Liver (tissue), 9 donors: ENCODE data around the gene ZNF618. TPM values are rescaled to one million over a fixed set of nuclear protein-coding genes. Genes with fewer than 3 reads are reported as not detected.

Experiments used
- DNase-seq: peaks from one replicate; pipeline ENCODE4 v3.0.0-alpha.2; 2017; ENCODE audit warnings: low spot score
- H3K27ac ChIP-seq, 2 donors: one replicate each; pipeline ENCODE4 v1.7.0; 2013; ENCODE audit warnings: inconsistent platforms in 2 of 2, low read length in 2 of 2, control low read depth in 1 of 2, low read depth in 1 of 2, mild to moderate bottlenecking in 1 of 2
- H3K27me3 ChIP-seq, 4 donors: one replicate each; pipeline versions ENCODE4 v1.6.1 to v1.7.0; 2013; ENCODE audit warnings: low read length in 3 of 4, inconsistent platforms in 1 of 4, mild to moderate bottlenecking in 1 of 4, moderate library complexity in 1 of 4; ENCODE audit not compliant: control insufficient read depth in 4 of 4, insufficient read depth in 4 of 4
- H3K36me3 ChIP-seq, 4 donors: one replicate each; pipeline versions ENCODE4 v1.6.1 to v1.7.0; 2013; ENCODE audit warnings: low read length in 3 of 4, mild to moderate bottlenecking in 3 of 4, low read depth in 1 of 4, moderate library complexity in 1 of 4; ENCODE audit not compliant: control insufficient read depth in 4 of 4, insufficient read depth in 3 of 4
- H3K4me1 ChIP-seq, 4 donors: one replicate each; pipeline versions ENCODE4 v1.6.1 to v1.7.0; 2013; ENCODE audit warnings: low read length in 3 of 4, mild to moderate bottlenecking in 3 of 4, moderate library complexity in 1 of 4; ENCODE audit not compliant: control insufficient read depth in 4 of 4, insufficient read depth in 4 of 4
- H3K4me3 ChIP-seq, 3 donors: one replicate each; pipeline versions ENCODE4 v1.6.1 to v1.7.0; 2013; ENCODE audit warnings: low read length in 3 of 3, control low read depth in 1 of 3, low read depth in 1 of 3, mild to moderate bottlenecking in 1 of 3
- H3K9ac ChIP-seq, 2 donors: one replicate each; pipeline ENCODE4 v1.7.0; 2013; ENCODE audit warnings: low read length in 2 of 2, mild to moderate bottlenecking in 2 of 2, moderate library complexity in 2 of 2, control low read depth in 1 of 2, low read depth in 1 of 2
- H3K9me3 ChIP-seq, 4 donors: one replicate each; pipeline versions ENCODE4 v1.6.1 to v1.7.0; 2013; ENCODE audit warnings: low read length in 3 of 4; ENCODE audit not compliant: control insufficient read depth in 4 of 4
- EGR1 ChIP-seq, 2 donors: IDR thresholded peaks; 2 replicates each; pipeline ENCODE4 v1.6.1; 2016 to 2018; ENCODE audit warnings: antibody characterized with exemption in 2 of 2, low read depth in 2 of 2
- FOXA1 ChIP-seq: IDR thresholded peaks from 2 replicates; pipeline ENCODE4 v1.6.1; 2016; ENCODE audit warnings: antibody characterized with exemption
- FOXA2 ChIP-seq: IDR thresholded peaks from 2 replicates; pipeline ENCODE4 v1.6.1; 2016; ENCODE audit warnings: antibody characterized with exemption
- HNF4A ChIP-seq, 2 donors: conservative IDR thresholded peaks; 2 replicates each; pipeline ENCODE4 v1.6.1; 2016; ENCODE audit warnings: antibody characterized with exemption in 2 of 2, mild to moderate bottlenecking in 2 of 2
- HNF4G ChIP-seq: IDR thresholded peaks from 2 replicates; pipeline ENCODE4 v1.6.1; 2016; ENCODE audit warnings: antibody characterized with exemption
- JUND ChIP-seq, 2 donors: IDR thresholded peaks; 2 replicates each; pipeline ENCODE4 v1.6.1; 2016; ENCODE audit warnings: antibody characterized with exemption in 2 of 2
- MAX ChIP-seq: IDR thresholded peaks from 2 replicates; pipeline ENCODE4 v1.6.1; 2016; ENCODE audit warnings: antibody characterized with exemption
- NR2F2 ChIP-seq: IDR thresholded peaks from 2 replicates; pipeline ENCODE4 v1.6.1; 2016; ENCODE audit warnings: antibody characterized with exemption
- RAD21 ChIP-seq, 2 donors: IDR thresholded peaks; 2 replicates each; pipeline ENCODE4 v1.6.1; 2016; ENCODE audit warnings: antibody characterized with exemption in 2 of 2, mild to moderate bottlenecking in 2 of 2
- REST ChIP-seq: IDR thresholded peaks from 2 replicates; pipeline ENCODE4 v1.6.1; 2016; ENCODE audit warnings: antibody characterized with exemption, mild to moderate bottlenecking
- RXRA ChIP-seq, 2 donors: IDR thresholded peaks; 2 replicates each; pipeline ENCODE4 v1.6.1; 2017 to 2018; ENCODE audit warnings: antibody characterized with exemption in 2 of 2, mild to moderate bottlenecking in 1 of 2
- SP1 ChIP-seq: IDR thresholded peaks from 2 replicates; pipeline ENCODE4 v1.6.1; 2018; ENCODE audit warnings: antibody characterized with exemption, mild to moderate bottlenecking
- YY1 ChIP-seq: IDR thresholded peaks from 2 replicates; pipeline ENCODE4 v1.6.1; 2016; ENCODE audit warnings: antibody characterized with exemption, mild to moderate bottlenecking
- ZBTB33 ChIP-seq: IDR thresholded peaks from 2 replicates; pipeline ENCODE4 v1.6.1; 2016; ENCODE audit warnings: antibody characterized with exemption
- whole genome bisulfite sequencing: extraction: QIAGEN DNeasy Blood & Tissue Kit; methylation state at CpG from one replicate; pipeline ENCODE4 v1.1.7; 2013; 5-methylcytosine and 5-hydroxymethylcytosine counted together
- polyA plus RNA-seq, 2 donors: library from polyadenylated mRNA; stranded (reverse) in 1 of 2; unstranded in 1 of 2; fragments of 200-250 nt in 1 of 2; fragments of >200 nt in 1 of 2; fragmentation: Nextera tagmentation in 1 of 2; extraction: Ambion mirVana in 1 of 2; gene quantifications; one replicate each; pipeline versions ENCODE4 v1.2.1 to v1.2.3, GENCODE V29; 2013 to 2015
- total RNA-seq, 2 donors: library from RNA; depleted of rRNA; stranded (reverse); fragments of >200 nt; gene quantifications; one replicate each; pipeline ENCODE4 v1.2.3, GENCODE V29; 2014
- TF ChIP-seq, protein P1 (sequence below): IDR thresholded peaks from 2 replicates; pipeline ENCODE4 v1.6.1; 2016; ENCODE audit warnings: antibody characterized with exemption
- TF ChIP-seq, protein P2 (sequence below): fragments of 150-350 bp; IDR thresholded peaks from 2 replicates; pipeline ENCODE4 v1.5.1; 2017; ENCODE audit warnings: improper control_type of control experiment, low read depth, low read length; ENCODE audit not compliant: missing input control
- donor health status: healthy.
- donor health status: healthy.
- donor health status: healthy.
- donor health status: healthy.
- donor health status: healthy.

ZNF618 gene
- total and polyA plus RNA-seq, 4 donors = 2.2 to 6.5 (median 3.7) TPM

DNA sequence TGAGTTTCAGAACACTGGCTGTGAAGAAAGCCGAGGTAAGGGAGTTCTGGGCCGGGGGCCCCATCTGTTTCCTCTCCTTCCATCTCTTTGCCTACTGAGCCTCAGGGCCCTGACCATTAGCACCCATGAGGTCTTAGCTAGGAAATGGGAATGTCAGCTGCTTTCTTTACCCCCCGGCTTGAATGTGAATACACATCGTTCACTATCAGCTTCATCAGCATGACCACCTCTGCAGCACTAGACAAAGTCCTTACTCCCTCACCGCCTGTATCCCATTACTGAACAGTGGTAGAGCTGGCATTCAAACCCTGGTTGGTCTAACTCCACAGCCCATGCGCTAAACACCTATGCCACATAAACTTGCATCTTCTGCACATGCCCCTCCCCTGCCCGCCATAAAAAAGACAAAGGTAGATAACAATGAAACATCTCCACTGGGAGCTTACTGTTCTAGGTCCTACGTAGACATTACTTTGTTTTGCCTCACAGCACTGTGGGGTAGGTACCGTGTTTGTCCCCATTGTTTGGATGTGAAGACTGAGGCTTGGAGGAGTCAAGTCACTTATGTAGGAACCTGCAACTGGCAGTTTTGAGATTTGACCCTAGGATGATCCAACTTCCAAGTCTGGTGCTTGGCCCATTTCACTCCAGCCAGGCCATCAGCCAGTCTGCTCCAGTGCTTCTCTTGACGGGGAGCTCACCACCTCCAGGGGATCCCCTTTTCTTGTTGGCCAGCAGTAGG, 108.7 kb downstream of the ZNF618 start:
- H3K9me3 ChIP-seq = no peaks in the 10 kb centered on the region
- no peak for DNase-seq
- no peaks in the 10 kb centered on the region for H3K27me3 ChIP-seq
- no peak overlapping the region for H3K9ac ChIP-seq
- H3K27ac ChIP-seq = no peak overlapping the region
- no peak for TF ChIP-seq SP1
- no peak for TF ChIP-seq YY1
- TF ChIP-seq MAX = no peak
- no peak for TF ChIP-seq HNF4A (conservative IDR thresholded peaks at IDR 0.05)
- no peak for TF ChIP-seq ZBTB33
- peaks cover 0 to 7% (median 0%) of the 10 kb centered on the region in 4 donors for H3K36me3 ChIP-seq
- whole genome bisulfite sequencing = 97% methylated on average over 10 of the region's 10 CpGs
- peaks cover 6 to 19% (median 17%) of the 10 kb centered on the region in 4 donors for H3K4me1 ChIP-seq
- H3K4me3 ChIP-seq = no peak overlapping the region

DNA sequence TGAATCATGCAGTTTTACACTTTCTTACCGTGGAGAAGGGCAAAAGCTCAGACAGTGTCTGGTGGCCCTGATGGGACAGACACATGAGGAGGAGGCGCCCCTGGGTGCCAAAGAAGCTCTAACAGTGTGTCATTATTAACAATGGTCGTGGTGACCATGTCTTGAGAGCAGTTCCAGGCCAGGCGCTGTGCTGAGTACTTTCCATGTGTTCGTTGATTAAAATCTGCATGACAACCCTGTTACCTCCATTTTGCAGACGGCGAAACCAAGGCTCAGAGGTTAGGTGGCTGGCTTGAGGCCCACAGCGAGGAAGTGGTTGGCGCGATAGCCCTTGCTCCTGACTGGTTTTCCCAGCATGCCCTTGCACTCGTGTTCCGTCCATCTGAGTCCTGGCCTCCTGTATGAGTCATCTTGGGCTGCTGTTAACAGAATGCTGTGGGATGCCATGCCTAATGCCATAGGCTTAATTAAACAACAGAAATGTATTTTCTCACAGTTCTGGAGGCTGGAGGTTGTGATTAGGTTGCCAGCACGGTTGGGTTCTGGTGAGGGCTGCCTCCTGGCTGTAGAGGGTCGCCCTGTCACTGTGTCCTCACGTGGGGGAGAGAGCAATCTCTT, 110.0 kb downstream of the ZNF618 start:
- no peak overlapping the region for H3K27ac ChIP-seq
- no peak for DNase-seq

GRCh38 chr9:113986931-113987330, 110.8 kb downstream of the ZNF618 start:
- no peak overlapping the region for H3K4me3 ChIP-seq
- no peaks in the 10 kb centered on the region for H3K9me3 ChIP-seq
- no peak for DNase-seq
- no peak overlapping the region for H3K9ac ChIP-seq
- H3K36me3 ChIP-seq = no peaks in the 10 kb centered on the region
- H3K27ac ChIP-seq = no peak overlapping the region
- WGBS = 94% methylated on average over 1 of the region's 1 CpG
- no peaks in the 10 kb centered on the region for H3K27me3 ChIP-seq
- peaks cover 21 to 39% (median 32%) of the 10 kb centered on the region in 4 donors for H3K4me1 ChIP-seq
- TF ChIP-seq RXRA (IDR thresholded peaks at IDR 0.05) (no peak), ZBTB33 (no peak), EGR1 (IDR thresholded peaks at IDR 0.05; ENCODE audit: low read depth in 2 of 2) (no peak), REST (no peak), YY1 (no peak), JUND (IDR thresholded peaks at IDR 0.05) (no peak), RAD21 (IDR thresholded peaks at IDR 0.05) (no peak), NR2F2 (no peak), FOXA1 (no peak), HNF4G (no peak), MAX (no peak), FOXA2 (no peak), HNF4A (conservative IDR thresholded peaks at IDR 0.05) (no peak)
- TF ChIP-seq, protein P1, sequence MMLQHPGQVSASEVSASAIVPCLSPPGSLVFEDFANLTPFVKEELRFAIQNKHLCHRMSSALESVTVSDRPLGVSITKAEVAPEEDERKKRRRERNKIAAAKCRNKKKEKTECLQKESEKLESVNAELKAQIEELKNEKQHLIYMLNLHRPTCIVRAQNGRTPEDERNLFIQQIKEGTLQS = no peak
- TF ChIP-seq, protein P2, sequence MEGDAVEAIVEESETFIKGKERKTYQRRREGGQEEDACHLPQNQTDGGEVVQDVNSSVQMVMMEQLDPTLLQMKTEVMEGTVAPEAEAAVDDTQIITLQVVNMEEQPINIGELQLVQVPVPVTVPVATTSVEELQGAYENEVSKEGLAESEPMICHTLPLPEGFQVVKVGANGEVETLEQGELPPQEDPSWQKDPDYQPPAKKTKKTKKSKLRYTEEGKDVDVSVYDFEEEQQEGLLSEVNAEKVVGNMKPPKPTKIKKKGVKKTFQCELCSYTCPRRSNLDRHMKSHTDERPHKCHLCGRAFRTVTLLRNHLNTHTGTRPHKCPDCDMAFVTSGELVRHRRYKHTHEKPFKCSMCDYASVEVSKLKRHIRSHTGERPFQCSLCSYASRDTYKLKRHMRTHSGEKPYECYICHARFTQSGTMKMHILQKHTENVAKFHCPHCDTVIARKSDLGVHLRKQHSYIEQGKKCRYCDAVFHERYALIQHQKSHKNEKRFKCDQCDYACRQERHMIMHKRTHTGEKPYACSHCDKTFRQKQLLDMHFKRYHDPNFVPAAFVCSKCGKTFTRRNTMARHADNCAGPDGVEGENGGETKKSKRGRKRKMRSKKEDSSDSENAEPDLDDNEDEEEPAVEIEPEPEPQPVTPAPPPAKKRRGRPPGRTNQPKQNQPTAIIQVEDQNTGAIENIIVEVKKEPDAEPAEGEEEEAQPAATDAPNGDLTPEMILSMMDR = no peak

More for the DNA sequence above, 110.0 kb downstream of the ZNF618 start:
- peaks cover 14 to 31% (median 27%) of the 10 kb centered on the region in 4 donors for H3K4me1 ChIP-seq
- H3K27me3 ChIP-seq = no peaks in the 10 kb centered on the region
- H3K9ac ChIP-seq = no peak overlapping the region
- no peak overlapping the region for H3K4me3 ChIP-seq
- TF ChIP-seq JUND (IDR thresholded peaks at IDR 0.05) = no peak
- peaks cover 0 to 4% (median 0%) of the 10 kb centered on the region in 4 donors for H3K36me3 ChIP-seq
- no peaks in the 10 kb centered on the region for H3K9me3 ChIP-seq
- WGBS = 94% methylated on average over 15 of the region's 15 CpGs
